Thymus (tissue), 11 donors: ENCODE measurements around the gene FBXO24. TPM values are rescaled to one million over a fixed set of nuclear protein-coding genes. Genes with fewer than 3 reads are reported as not detected.

Experiments used
- DNase-seq, 9 donors: peaks; one replicate each; pipeline ENCODE4 v3.0.0-alpha.2; 2013; ENCODE audit warnings: low spot score in 9 of 9, low read depth in 6 of 9, missing footprints in 1 of 9
- H3K27ac ChIP-seq, 2 donors: one replicate each; pipeline ENCODE4 v1.5.1; 2013; ENCODE audit warnings: control low read depth in 1 of 2, low read depth in 1 of 2, low read length in 1 of 2, mild to moderate bottlenecking in 1 of 2, moderate library complexity in 1 of 2
- H3K27me3 ChIP-seq, 2 donors: one replicate each; pipeline ENCODE4 v1.5.1; 2013; ENCODE audit warnings: low read length in 1 of 2; ENCODE audit not compliant: control insufficient read depth in 2 of 2, insufficient read depth in 1 of 2
- H3K36me3 ChIP-seq, 2 donors: one replicate each; pipeline ENCODE4 v1.5.1; 2013; ENCODE audit warnings: low read length in 1 of 2, mild to moderate bottlenecking in 1 of 2, moderate library complexity in 1 of 2; ENCODE audit not compliant: control insufficient read depth in 2 of 2, insufficient read depth in 2 of 2
- H3K4me1 ChIP-seq, 2 donors: one replicate each; pipeline ENCODE4 v1.5.1; 2013; ENCODE audit warnings: low read length in 2 of 2; ENCODE audit not compliant: control insufficient read depth in 2 of 2, insufficient read depth in 2 of 2
- H3K4me3 ChIP-seq, 2 donors: one replicate each; pipeline ENCODE4 v1.5.1; 2013; ENCODE audit warnings: low read length in 2 of 2, control low read depth in 1 of 2, mild to moderate bottlenecking in 1 of 2
- H3K9me3 ChIP-seq, 2 donors: one replicate each; pipeline ENCODE4 v1.5.1; 2013; ENCODE audit warnings: low read length in 1 of 2, mild to moderate bottlenecking in 1 of 2; ENCODE audit not compliant: control insufficient read depth in 2 of 2, insufficient read depth in 1 of 2
- WGBS: extraction: QIAGEN DNeasy Blood & Tissue Kit; methylation state at CpG from one replicate; pipeline ENCODE4 v1.1.7; 2013; 5-methylcytosine and 5-hydroxymethylcytosine counted together
- polyA plus RNA-seq: library from polyadenylated mRNA; stranded (reverse); fragments of 200-250 nt; gene quantifications from one replicate; pipeline ENCODE4 v1.2.3, GENCODE V29; 2013
- total RNA-seq: library from RNA; stranded (reverse); fragments of 120-200 nt; gene quantifications from one replicate; pipeline ENCODE4 v1.2.4, GENCODE V29; 2013
- donor health status: healthy.

The FBXO24 gene
- total and polyA plus RNA-seq, 2 donors = 0.19 to 1.3 TPM

DNA sequence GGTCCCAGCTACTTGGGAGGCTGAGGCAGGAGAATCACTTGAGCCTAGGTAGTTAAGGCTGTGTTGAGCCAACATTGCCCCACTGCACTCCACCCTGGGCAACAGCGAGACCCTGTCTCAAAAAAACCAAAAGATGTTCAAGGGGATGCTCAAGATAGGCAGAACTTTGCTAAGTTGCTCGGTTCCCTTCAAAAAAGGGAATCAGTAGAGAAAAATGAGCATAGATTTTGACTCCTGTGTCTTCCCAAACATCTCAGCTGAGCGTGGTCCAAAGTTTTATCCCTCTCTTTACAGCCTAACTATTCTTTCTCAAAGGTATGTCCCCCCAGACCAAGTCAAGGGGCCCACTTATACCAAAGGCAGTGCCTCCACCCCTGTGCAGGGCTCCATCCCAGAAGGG is 33.1 kb upstream of the FBXO24 start:
- no peak overlapping the region for H3K27ac ChIP-seq
- H3K27me3 ChIP-seq = no peaks in the 10 kb centered on the region
- peaks cover 37 to 44% of the 10 kb centered on the region in 2 donors for H3K36me3 ChIP-seq
- no peaks in the 10 kb centered on the region for H3K9me3 ChIP-seq
- no peak for DNase-seq
- H3K4me3 ChIP-seq = no peak overlapping the region
- peaks cover 4 to 14% of the 10 kb centered on the region in 2 donors for H3K4me1 ChIP-seq
- 97% methylated on average over 3 of the region's 3 CpGs for WGBS

DNA sequence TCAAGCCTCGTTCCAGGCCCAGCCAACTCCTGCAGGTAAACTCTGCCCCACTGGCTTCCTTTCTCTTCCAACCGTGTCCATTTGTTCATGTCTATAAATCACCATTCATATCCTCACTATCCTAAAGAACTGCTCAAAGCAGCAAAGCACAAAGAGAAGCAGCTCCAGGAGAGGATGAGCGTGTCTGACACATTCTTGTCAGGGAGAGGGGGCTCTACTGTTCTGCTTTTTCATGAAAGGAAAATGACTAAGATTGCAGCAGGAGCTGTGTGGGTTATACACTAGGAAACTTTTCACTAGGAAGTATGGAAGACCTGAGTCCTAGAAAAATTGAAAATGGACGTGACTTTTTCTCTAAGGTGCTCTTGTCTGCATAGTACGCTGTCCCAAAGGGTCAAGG is 30.4 kb upstream of the FBXO24 start:
- Histone ChIP-seq H3K9me3 (no peaks in the 10 kb centered on the region), H3K27ac (no peak overlapping the region), H3K4me1 (peaks cover 0 to 12% of the 10 kb centered on the region in 2 donors), H3K4me3 (no peak overlapping the region), H3K27me3 (no peaks in the 10 kb centered on the region), H3K36me3 (peaks cover 34 to 36% of the 10 kb centered on the region in 2 donors)
- 96% methylated on average over 5 of the region's 5 CpGs for WGBS
- no peak for DNase-seq

GRCh38 chr7:100556541-100556940 is 29.6 kb upstream of the FBXO24 start:
- Histone ChIP-seq H3K36me3 (peaks cover 36 to 37% of the 10 kb centered on the region in 2 donors), H3K27me3 (no peaks in the 10 kb centered on the region), H3K9me3 (no peaks in the 10 kb centered on the region), H3K4me3 (no peak overlapping the region), H3K4me1 (peaks cover 0 to 12% of the 10 kb centered on the region in 2 donors), H3K27ac (no peak overlapping the region)
- no peak for DNase-seq
- 95% methylated on average over 4 of the region's 4 CpGs for WGBS

GRCh38 chr7:100559127-100559526 is 27.0 kb upstream of the FBXO24 start:
- no peaks in the 10 kb centered on the region for H3K9me3 ChIP-seq
- H3K27ac ChIP-seq = peak overlapping the region in 1 of 2 donors; percentile 64
- no peak for DNase-seq
- 98% methylated on average over 4 of the region's 4 CpGs for WGBS
- H3K36me3 ChIP-seq = peaks cover 24 to 28% of the 10 kb centered on the region in 2 donors
- H3K27me3 ChIP-seq = no peaks in the 10 kb centered on the region
- peaks cover 0 to 14% of the 10 kb centered on the region in 2 donors for H3K4me1 ChIP-seq
- H3K4me3 ChIP-seq = no peak overlapping the region

DNA sequence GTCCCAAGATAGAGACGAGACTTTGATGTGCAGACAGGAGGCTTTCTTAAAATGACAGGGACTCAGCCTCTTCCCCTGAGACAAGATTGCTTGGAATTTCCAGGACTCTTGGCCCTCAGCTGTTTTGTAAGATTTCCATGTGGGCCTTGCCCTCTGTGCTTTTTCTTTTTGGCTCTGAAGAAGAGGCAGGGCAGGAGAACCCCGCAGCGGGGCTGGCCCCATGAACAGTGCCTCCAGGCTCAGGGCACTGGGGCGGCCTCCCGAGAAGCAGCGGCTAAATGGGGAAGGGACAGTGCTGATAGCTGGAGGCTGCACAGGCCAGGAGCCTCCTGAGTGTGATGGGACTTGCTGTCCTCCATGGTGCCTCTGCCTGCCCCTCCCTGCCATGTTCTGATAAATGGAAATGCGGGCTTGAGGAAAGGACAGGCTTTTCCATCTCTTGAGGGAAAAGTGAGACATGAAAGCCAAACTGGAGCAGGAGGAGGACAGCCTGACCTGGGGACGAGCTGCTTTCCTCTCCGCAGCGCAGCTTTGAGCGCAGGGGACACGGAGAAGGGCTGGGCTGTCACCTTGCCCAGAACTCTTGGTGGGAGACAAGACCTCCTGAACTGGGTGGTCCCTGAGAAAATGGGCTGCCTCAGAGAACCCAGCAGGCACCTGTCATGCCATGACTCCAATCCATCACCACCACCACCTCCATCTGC is 24.5 kb upstream of the FBXO24 start:
- H3K36me3 ChIP-seq = peaks cover 9 to 18% of the 10 kb centered on the region in 2 donors
- H3K4me3 ChIP-seq = no peak overlapping the region
- H3K27me3 ChIP-seq = no peaks in the 10 kb centered on the region
- no peak for DNase-seq
- H3K27ac ChIP-seq = no peak overlapping the region
- peaks cover 0 to 17% of the 10 kb centered on the region in 2 donors for H3K4me1 ChIP-seq
- no peaks in the 10 kb centered on the region for H3K9me3 ChIP-seq
- 98% methylated on average over 12 of the region's 12 CpGs for WGBS

DNA sequence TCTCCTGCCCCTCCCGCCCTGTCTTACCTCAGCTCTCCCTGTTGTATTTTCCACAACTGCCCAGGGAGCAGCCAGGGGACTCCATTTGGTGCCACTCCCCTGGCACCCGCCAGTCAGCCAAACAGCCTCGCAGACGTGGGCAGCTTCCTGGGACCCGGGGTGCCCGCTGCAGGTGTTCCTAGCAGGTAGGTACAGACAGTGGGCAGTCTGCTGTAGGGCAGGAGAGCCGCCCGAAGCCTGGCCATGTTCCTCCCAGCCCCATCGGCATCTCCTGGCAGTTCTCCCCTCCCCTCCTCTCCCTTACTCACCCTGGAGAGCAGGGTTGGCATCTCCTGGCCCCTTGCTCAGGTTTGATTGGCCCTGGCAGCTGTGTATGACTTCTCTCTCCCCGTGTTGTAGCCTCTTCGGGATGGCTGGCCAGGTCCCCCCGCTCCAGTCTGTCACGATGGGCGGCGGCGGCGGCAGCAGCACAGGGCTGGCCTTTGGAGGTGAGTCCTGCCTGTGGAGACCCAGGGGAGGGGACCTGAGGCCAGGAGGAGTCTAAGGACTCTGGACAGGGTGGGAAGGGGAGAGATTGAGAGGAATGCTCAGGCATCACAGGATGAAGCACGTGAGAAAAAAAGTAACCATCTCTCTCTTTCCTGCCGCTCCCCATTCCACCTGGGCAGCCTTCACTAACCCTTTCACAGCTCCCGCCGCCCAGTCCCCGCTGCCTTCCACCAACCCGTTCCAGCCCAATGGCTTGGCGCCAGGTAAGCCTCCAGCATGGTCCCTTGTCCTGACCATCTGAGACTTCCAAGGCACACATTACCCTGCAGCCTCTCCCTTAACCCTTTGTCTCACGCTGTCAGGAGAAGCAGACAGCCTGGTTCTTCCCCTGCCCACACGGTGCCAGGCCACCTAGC is 23.7 kb upstream of the FBXO24 start:
- no peak for DNase-seq
- H3K4me1 ChIP-seq = peaks cover 0 to 17% of the 10 kb centered on the region in 2 donors
- WGBS = 96% methylated on average over 26 of the region's 26 CpGs
- no peaks in the 10 kb centered on the region for H3K9me3 ChIP-seq
- no peaks in the 10 kb centered on the region for H3K27me3 ChIP-seq
- no peak overlapping the region for H3K27ac ChIP-seq
- H3K36me3 ChIP-seq = peaks cover 9 to 15% of the 10 kb centered on the region in 2 donors
- no peak overlapping the region for H3K4me3 ChIP-seq

- no peak overlapping the region for H3K4me3 ChIP-seq
- peaks cover 0 to 23% of the 10 kb centered on the region in 2 donors for H3K4me1 ChIP-seq
- no peak overlapping the region for H3K27ac ChIP-seq
- H3K36me3 ChIP-seq = peaks cover 7 to 15% of the 10 kb centered on the region in 2 donors
- 99% methylated on average over 8 of the region's 8 CpGs for WGBS
- H3K27me3 ChIP-seq = no peaks in the 10 kb centered on the region
- DNase-seq = no peak
- H3K9me3 ChIP-seq = no peaks in the 10 kb centered on the region
These were observed 23.0 kb upstream of the FBXO24 start for GRCh38 chr7:100563100-100563564.

GRCh38 chr7:100563809-100564400 is 22.2 kb upstream of the FBXO24 start:
- Histone ChIP-seq H3K4me1 (peaks cover 0 to 30% of the 10 kb centered on the region in 2 donors), H3K36me3 (peaks cover 7 to 15% of the 10 kb centered on the region in 2 donors), H3K27me3 (peaks cover 0 to 1% of the 10 kb centered on the region in 2 donors), H3K9me3 (peaks cover 0 to 5% of the 10 kb centered on the region in 2 donors), H3K4me3 (no peak overlapping the region), H3K27ac (no peak overlapping the region)
- WGBS = 37% methylated on average over 12 of the region's 12 CpGs
- peak in 5 of 9 donors; percentile 67 to 86 (median 75) for DNase-seq
